Activated naive CD4-positive, alpha-beta T cell (primary cell): ENCODE results near the gene PIH1D1.

Experiments
- DNase-seq, 4 experiments: peaks; one replicate each; lab custom pipeline; 2025; lab: John Stamatoyannopoulos, UW

Gene PIH1D1

DNA sequence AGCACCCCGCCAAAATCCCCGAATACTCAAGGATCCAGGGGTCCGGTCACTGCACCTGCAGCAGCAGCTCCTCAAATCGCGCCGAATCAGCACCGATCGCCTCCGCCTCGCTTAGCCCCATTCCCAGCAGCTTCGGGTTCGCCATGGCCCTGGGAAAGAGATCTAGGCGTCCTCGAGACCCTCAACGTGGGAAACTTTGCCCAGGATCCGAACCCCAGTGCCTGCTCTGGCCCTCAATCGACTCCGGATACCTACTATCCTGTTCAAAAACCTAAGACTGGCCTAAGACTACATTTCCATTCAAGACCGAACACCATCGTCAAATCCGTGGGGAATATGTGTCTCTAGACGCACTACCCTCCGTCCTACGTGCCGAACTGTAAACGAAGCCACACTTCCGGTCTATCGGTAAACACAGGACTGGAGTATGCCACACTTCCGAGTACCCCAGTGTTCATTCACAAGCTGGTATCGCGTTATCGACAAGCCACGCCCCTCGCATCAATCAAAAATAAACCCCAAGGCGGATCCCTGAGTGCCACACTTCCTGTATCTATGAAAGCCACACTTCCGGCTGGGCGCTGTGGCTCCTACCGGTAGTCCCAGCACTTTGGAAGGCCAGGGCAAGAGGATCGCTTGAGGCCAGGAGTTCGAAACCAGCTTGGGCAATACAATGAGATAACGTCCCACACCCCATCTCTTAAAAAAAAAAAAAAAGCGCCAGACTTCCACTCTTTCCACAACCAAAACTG is at the start of gene PIH1D1:
Gene PIH1D1 (minus strand): TSS at position 385 of the 752 bp plus-strand sequence. CDS start 240 bp downstream, at position 145.
- DNase-seq, result peak; percentile 69 to 88 (median 80)

- DNase-seq, result no peak
Observed at GRCh38 chr19:49499030-49499670, 47.5 kb upstream of the PIH1D1 start.

DNA sequence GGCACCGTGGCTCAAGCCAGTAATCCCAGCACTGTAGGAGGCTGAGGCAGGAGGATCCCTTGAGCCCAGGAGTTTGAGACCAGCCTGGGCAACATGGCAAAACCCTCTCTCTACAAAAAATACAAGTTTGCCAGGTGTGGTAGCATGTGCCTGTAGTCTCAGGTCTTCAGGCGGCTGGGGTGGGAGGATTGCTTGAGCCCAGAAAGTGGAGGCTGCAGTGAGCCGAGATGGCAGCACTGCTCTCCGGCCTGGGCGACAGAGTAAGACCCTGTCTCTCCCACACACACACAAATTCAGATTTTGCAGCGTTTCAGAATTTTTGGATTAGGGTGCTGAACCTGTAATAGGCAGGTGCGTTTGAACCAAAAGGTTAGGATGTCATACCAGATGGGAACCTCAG is 46.9 kb upstream of the PIH1D1 start:
- no peak for DNase-seq

DNA sequence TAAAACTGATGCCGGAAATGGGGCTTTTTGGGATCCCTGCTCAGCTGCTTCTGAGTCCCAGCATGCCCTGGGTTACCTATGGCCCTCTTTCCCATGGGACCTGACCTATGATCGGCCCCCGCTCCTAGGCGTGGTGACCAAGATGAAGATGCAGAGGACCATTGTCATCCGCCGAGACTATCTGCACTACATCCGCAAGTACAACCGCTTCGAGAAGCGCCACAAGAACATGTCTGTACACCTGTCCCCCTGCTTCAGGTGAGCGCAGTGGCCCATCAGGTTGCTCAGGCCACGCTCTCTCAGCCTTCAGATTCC is 46.1 kb upstream of the PIH1D1 start:
- DNase-seq, result no peak

DNA sequence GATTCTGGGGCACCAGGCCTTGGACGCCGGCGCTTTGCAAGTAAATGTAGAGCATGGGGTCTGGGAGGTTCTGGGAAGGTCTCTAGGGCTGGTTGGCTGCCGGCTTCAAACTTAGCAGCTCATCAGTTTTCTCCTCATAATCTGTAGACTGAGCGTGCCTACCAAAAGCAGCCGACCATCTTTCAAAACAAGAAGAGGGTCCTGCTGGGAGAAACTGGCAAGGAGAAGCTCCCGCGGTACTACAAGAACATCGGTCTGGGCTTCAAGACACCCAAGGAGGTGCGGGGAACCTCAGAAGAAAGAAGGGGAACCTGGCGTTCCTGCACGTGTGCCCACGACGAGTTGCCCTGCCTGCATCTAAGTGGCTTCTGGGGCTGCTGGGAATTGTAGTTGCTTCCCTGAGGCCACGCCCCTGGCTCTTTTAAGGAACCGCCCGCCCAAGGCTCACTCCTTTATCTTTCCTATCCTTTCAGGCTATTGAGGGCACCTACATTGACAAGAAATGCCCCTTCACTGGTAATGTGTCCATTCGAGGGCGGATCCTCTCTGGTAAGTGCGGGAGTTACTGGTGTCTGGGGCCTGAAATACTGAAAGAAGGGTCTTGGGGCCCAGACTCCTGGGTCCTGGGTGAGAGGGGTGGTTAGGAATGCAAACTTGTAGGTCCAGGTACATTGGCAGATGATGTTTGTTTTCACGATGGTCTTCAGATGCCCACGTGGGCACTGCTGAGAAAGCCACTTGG is 45.6 kb upstream of the PIH1D1 start:
- peak; percentile 42 to 58 (median 46) for DNase-seq

- DNase-seq, result no peak
Observed at GRCh38 chr19:49496574-49497008, 45.0 kb upstream of the PIH1D1 start.

DNA sequence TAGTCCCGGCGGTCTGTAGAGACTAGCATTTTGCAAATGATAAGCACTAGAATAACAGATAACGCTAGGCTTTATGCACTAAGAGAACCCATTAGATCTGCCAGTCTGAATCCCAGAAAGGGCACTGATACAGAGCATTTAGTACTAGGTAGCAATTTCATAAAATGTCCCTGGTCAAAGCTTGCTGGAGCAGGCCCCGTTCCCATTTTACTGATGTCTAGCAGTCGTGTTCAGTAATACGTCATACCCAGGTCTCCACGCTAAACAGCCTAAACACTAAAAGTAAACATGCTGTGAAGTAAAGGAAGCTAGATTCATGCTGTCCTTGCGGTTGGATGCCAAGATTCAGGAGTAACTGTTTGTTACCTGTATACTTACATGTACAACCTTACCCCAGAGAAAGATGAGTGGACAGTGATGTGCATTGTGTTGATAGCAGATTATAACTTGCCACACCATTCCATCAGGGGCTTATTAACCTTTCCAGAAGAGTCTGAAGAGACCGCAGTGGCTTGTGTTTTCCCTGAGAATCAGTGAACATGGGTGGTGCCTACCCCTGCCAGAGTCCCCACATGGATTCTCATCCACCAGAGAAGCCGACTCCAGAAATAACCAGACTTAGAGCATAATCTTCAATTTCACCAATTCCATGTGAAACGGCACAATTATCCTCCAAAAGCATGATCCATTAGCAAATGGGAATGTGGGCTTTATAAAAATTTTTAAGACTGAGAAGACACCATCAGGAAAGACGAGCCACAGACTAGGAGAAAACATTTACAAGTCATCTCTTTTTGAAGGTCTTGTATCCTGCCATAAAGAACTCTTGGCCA is 41.2 kb upstream of the PIH1D1 start:
- no peak for DNase-seq

DNA sequence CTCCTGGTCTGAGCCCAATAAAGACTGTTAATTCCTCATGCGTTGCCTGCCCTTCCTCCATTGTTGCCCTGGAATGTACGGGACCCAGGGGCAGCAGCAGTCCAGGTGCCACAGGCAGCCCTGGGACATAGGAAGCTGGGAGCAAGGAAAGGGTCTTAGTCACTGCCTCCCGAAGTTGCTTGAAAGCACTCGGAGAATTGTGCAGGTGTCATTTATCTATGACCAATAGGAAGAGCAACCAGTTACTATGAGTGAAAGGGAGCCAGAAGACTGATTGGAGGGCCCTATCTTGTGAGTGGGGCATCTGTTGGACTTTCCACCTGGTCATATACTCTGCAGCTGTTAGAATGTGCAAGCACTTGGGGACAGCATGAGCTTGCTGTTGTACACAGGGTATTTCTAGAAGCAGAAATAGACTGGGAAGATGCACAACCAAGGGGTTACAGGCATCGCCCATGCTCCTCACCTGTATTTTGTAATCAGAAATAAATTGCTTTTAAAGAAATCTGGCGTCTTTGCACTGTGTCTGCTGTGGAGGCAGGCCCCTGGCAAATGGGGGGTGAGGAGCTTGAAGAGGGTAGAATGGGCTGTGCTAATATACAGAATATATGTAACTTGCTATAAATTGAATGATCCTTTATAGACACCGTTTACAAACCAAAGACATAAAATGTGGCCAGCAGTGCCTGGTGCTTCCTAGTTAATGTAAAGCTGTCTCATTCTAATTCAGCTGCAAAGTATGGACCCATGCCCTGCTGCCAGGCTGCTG is 40.4 kb upstream of the PIH1D1 start:
- DNase-seq, result no peak

DNA sequence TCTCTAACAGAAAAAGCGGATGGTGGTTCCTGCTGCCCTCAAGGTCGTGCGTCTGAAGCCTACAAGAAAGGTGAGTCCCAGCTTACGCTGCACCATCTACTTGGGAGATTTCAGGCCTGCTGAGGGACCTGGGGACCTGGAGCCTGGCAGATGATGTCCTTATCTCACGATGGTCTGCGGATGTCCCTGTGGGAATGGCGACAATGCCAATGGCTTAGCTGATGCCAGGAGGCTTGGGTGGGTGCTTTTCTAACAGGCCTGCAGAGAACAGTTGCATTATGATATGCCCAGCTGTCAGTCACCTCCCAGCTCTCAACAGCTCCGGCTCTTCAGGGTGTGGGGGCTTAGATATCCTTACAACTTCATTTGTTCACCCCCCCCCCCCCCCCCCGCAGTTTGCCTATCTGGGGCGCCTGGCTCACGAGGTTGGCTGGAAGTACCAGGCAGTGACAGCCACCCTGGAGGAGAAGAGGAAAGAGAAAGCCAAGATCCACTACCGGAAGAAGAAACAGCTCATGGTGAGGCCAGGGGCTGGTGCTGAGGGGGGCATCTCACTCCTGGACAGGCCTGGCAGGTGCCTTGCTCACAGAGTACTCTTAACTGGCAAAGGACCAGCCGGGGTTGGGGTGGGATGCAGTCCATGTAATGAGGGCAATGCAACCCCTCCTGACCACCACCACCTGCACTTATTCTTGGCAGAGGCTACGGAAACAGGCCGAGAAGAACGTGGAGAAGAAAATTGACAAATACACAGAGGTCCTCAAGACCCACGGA is 39.6 kb upstream of the PIH1D1 start:
- no peak for DNase-seq

- DNase-seq, result no peak
Observed at GRCh38 chr19:49490287-49491029, 38.8 kb upstream of the PIH1D1 start.

- no peak for DNase-seq
Observed at GRCh38 chr19:49489601-49490167, 38.1 kb upstream of the PIH1D1 start.

DNA sequence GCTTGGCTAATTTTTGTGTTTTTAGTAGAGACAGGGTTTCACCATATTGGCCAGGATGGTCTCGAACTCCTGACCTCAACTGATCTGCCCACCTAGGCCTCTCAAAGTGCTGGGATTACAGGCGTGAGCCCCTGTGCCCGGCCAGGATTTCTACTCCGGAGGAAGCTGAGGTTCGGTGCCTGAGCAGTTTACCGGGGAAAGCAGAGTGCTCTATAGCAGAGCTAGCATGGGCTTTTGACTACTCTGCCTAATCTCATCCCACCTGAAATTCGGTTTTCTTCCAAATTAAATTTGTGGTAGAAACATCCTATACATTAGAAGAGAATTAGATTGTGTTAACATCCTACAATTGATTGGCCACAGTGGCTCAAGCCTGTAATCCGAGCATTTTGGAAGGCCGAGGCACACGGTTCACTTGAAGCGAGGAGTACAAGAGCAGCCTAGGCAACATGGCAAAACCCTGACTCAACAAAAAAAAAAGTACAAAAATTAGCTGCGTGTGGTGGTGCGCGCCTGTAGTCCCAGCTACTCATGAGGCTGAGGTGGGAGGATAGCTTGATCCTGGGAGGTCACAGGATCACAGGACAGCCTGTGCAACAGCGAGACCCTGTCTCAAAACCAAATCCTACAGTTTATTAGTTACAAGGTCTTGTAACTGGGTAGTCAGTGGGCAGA is 37.4 kb upstream of the PIH1D1 start:
- no peak for DNase-seq

GRCh38 chr19:49488046-49488862 is 36.6 kb upstream of the PIH1D1 start:
- DNase-seq, result no peak

- DNase-seq, result peak; percentile 99
Observed at GRCh38 chr19:49487277-49488045, 35.8 kb upstream of the PIH1D1 start, which contains the start of gene RPL13A. Gene RPL13A (plus strand): TSS chr19:49487608. CDS start chr19:49487630, 22 bp downstream.

DNA sequence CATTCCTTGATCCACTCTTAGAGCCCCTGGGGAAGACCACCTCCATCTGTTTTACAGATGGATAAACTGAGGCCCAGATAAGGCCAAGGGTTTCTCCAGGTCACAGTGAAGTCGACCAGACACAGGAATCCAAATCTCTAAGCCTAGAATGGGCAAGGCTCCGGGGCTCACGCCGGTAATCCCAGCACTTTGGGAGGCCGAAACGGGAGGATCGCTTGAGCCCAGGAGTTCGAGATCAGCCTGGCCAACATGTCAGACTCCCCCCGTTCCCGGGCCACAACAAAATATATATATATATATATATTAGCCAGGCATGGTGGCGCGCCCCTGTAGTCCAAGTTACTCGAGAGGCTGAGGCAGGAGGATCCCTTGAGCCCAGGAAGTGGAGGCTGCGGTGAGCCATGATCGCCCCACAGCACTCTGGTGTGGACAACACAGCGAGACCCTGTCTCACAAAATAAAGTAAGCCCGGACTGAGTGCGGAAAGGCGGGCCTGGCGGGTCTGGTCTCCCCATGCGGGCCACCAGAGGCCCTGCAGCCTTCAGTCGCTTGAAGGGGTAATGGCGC is 35.2 kb upstream of the PIH1D1 start:
- no peak for DNase-seq

DNA sequence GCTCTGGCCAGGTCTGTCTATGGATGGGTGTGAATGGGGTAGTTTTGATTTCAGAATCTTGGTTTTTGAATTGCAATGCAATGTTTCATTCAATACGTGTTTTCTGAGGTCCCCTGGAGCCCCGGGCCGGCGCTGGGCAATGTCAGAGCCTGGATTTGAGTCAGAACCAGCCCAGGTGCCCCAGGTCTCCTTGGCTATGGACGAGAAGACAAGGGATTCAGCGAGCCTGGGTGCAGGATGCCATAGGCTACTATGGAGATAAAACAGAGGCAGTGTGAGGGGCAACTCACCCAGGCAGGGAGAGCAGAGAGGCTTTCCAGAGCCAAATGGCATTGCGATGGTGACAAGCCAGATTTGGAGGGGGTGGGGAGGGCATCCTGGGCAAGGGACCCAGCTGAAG is 34.6 kb upstream of the PIH1D1 start:
- DNase-seq, result no peak
